ENCODE measurements around the gene SLC6A9. TPM values are rescaled to one million over a fixed set of nuclear protein-coding genes. Genes with fewer than 3 reads are reported as not detected.

The SLC6A9 gene
- total RNA-seq = 4.0 and 4.9 TPM in 2 replicates

- intact Hi-C loops (cut with micrococcal nuclease) = loop anchor here (2.0 to 10.0 kb wide), 3 partner anchors 181 to 1653 kb away; partner anchors contain the start of genes DMAP1, GPBP1L1, ST3GAL3 and TMEM69
Observed at GRCh38 chr1:44031252-44032169, at the start of gene SLC6A9. Gene SLC6A9, minus strand, starts transcription at chr1:44031462. Its CDS starts 7,185 bp downstream, at chr1:44024277.

- intact Hi-C loops (cut with micrococcal nuclease) = no loop called here
Observed at GRCh38 chr1:44079566-44079965, 48.3 kb upstream of the SLC6A9 start.

DNA sequence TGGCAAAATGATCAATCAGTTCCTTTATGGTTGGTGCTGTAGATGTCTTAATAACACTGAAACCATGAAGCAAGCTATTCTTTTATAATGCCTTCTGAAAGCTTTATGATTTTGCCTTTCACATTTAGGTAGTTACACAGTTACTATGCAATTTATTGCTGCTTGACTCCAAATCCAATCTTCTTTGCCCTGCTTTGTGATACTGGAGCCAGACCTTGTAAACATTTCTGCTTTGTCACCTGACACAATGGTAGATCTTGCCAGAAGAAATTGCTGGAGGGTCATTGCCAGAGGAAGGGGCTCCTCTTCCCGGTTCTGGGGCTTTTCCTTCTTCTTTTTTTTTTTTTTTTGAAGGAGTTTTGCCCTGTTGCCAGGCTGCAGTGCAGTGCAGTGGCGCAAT lies 46.8 kb upstream of the SLC6A9 start:
- intact Hi-C loops (cut with micrococcal nuclease) = no loop called here

- intact Hi-C loops (cut with micrococcal nuclease) = no loop called here
Observed at GRCh38 chr1:44077421-44077820, 46.2 kb upstream of the SLC6A9 start.

DNA sequence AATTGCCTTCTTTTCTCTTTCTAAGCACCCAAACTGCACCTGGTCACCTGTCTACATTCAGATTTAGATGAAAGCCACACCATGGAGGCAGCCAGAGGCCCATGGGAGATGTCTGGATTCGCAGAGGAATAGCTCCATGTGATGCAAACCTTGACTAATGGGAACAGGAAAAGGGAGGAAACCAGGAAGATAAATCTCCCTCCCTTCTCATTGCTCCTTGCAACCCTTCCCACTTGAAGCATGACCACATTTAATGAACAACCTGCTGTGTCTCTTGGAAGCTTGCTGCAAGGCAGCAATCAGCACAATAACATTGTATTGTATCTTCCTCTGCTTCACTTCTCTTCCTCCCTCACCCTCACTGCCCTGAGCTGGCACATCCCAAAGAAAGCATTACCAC lies 44.8 kb upstream of the SLC6A9 start:
- intact Hi-C loops (cut with micrococcal nuclease) = no loop called here

GRCh38 chr1:44074415-44074814 lies 43.2 kb upstream of the SLC6A9 start:
- intact Hi-C loops (cut with micrococcal nuclease) = no loop called here

- intact Hi-C loops (cut with micrococcal nuclease) = no loop called here
Observed at GRCh38 chr1:44073528-44073927, 42.3 kb upstream of the SLC6A9 start.

DNA sequence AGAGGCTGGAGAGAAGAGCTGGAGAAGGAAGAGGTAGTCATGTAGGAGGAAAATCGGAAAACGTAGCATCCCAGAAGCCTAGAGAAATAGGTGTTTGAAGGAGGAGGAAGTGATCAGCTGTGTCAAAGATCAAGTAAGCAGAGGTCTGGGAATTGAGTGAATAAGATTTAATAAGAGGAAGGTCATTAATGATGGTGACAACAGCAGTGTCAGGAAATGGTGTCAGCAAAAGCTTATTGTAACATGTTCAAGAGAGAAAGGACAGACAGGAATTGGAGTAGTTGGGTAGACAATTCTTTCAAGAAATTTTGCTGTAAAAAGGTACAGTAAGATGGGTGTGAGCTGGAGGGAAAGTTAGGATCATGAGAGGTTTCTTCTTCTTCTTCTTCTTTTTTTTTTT lies 41.6 kb upstream of the SLC6A9 start:
- intact Hi-C loops (cut with micrococcal nuclease) = no loop called here

DNA sequence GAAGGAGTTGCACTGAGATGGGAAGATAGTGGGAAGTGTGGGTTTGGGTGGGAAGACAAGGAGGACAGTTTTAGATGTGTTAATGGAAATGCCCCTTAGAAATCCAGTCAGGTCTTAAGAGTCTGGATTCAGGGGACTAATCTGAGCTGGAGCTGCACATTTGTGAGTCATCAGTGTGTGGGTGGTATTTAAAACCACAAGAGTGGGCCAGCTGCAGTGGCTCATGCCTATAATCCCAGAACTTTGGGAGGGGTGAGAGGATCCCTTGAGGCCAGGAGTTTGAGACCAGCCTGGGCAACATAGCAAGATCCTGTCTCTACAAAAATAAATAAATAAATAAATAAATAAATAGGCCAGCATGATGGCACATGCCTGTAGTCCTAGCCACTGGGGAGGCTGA lies 40.9 kb upstream of the SLC6A9 start:
- intact Hi-C loops (cut with micrococcal nuclease) = no loop called here

- intact Hi-C loops (cut with micrococcal nuclease) = no loop called here
Observed at GRCh38 chr1:44071461-44071860, 40.2 kb upstream of the SLC6A9 start.

GRCh38 chr1:44068442-44068921 lies 37.2 kb upstream of the SLC6A9 start:
- intact Hi-C loops (cut with micrococcal nuclease) = no loop called here

DNA sequence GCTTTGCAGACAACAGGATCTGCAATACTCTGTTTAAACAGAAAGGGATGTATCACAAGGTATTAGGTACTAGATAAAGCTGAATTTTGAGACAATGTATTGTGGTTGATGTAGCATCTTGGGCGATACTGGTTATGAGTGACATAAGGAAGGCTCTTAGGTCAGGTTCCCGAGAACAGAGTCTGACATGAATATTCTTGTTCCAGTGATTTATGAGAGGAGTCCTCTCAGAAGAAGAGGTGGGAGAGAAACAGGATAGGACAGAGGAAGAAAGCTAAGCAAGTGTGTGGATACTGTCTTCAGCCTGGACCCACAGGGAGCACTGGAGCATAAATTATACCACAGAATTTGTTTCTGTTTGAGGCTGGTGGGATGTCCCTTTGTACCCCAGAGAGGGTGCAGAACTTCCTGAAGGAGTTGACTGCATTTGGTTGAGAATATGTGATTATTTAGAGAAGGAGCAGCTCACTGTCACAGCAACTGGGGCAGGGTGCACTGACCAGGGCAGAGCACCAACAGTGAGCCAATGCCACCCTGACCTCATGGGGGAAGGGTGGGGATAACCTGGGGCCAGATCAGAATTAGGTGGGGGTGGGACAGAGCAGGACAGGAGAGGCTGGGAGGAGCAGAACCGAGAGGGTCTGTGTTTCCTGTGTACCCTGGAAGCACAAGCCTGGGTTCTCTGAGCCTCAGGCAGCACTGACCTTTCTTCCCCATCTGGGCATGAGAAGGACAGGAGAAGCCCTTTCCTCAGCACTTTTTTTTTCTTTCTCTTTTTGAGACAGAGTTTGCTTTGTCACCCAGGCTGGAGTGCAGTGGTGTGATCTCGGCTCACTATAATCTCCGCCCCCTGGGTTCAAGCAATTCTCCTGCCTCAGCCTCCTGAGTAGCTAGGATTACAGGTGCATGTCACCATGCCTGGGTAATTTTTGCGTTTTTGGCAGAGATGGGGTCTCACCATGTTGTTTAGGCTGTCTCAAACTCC lies 36.3 kb upstream of the SLC6A9 start:
- intact Hi-C loops (cut with micrococcal nuclease) = no loop called here

GRCh38 chr1:44062656-44063179 lies 31.5 kb upstream of the SLC6A9 start:
- intact Hi-C loops (cut with micrococcal nuclease) = no loop called here

GRCh38 chr1:44061857-44062256 lies 30.6 kb upstream of the SLC6A9 start:
- intact Hi-C loops (cut with micrococcal nuclease) = no loop called here

GRCh38 chr1:44060830-44061267 lies 29.6 kb upstream of the SLC6A9 start:
- intact Hi-C loops (cut with micrococcal nuclease) = no loop called here

GRCh38 chr1:44059664-44060355 lies 28.5 kb upstream of the SLC6A9 start:
- intact Hi-C loops (cut with micrococcal nuclease) = no loop called here

GRCh38 chr1:44059212-44059611 lies 27.9 kb upstream of the SLC6A9 start:
- intact Hi-C loops (cut with micrococcal nuclease) = no loop called here

- intact Hi-C loops (cut with micrococcal nuclease) = no loop called here
Observed at GRCh38 chr1:44057293-44057692, 26.0 kb upstream of the SLC6A9 start.

DNA sequence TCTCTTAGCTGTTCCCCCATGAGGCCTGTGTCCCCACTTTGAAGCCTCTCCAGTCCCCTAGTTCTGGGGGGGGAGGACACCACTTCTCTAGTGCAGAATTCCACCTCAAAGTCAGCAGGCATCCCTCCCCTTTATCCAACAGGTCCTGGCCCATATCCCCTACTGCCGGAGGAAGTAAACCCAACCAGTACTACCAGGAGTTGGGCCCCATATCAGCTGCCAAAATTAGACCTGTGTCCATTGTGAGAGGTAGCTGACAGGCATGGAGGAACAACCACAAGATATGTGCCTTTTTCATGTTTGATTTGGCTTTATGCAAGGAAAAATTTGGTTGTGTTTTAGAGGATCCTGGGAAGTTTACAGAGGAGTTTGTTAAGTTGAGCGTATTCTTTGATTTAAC lies 22.1 kb upstream of the SLC6A9 start:
- intact Hi-C loops (cut with micrococcal nuclease) = no loop called here

DNA sequence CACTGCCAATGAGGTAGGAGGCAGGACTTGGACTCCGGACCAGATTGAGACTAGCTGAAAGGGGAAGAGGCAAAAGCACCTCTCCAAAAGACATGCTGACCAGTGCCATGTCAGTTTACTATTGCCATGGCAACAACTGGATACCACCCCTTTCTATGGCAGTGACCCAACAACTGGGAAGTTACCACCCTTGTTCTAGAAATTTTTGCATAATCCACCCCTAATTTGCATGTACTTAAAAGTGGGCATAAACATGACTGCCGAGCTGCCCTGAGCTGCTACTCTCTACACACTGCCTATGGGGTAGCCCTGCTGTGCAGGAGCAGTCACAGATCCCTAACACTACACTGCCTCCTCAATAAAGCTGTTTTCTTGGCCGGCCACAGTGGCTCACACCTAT lies 19.0 kb upstream of the SLC6A9 start:
- intact Hi-C loops (cut with micrococcal nuclease) = no loop called here

DNA sequence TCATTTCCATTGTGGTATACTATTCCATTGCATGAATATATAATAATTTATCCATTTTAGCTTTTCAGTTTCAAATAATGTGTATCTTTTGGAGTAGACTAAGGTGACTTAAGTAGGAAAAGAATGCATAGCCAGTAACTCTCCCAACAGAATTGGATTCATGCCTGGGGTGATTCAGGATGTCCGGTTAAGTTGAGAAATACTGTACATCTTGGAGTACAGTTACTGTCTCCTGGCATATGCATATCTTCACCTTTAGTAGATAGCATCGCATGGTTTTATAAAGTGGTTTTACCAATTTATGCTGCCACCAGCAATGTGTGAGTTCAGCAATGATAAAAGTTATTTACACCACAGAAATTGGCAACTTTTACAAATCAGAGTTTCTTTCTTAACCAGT lies 18.6 kb upstream of the SLC6A9 start:
- intact Hi-C loops (cut with micrococcal nuclease) = no loop called here
